A673 (cell line): ENCODE data around the gene NDE1.

ENCODE experiments used
- CTCF ChIP-seq: fragments of 300-800, 200-600 bp; sonication (generic); conservative IDR thresholded peaks from 2 replicates; pipeline ENCODE4 v1.5.1; 2017; ENCODE audit warnings: low read depth, mild to moderate bottlenecking, antibody characterized with exemption, low read length, moderate library complexity, mixed read lengths
- EZH2 ChIP-seq: fragments of 200-600 bp; sonication (generic); IDR thresholded peaks from 2 replicates; pipeline ENCODE4 v1.6.1; 2017; ENCODE audit warnings: borderline replicate concordance, low read depth, mild to moderate bottlenecking, mixed read lengths, antibody characterized with exemption, low read length; ENCODE audit not compliant: poor library complexity, severe bottlenecking

GRCh38 chr16:15676506-15676905 is 26.5 kb downstream of the NDE1 start:
- TF ChIP-seq EZH2 (no peak), CTCF (no peak)
